Esophagus muscularis mucosa (tissue), 3 donors: ENCODE results near the gene MED22.
"Not testable (repeated sequence)": the region's sequence is repeated elsewhere in the genome, so short reads cannot be mapped to it uniquely, and the experiment has no call there.

Experiments
- CTCF ChIP-seq, 3 experiments: fragments of 200-600 bp in 2 of 3; fragments of 450-650 bp in 1 of 3; sonication (generic) in 2 of 3; IDR thresholded peaks; one replicate each; pipeline ENCODE4 v1.5.1; 2017 to 2019; ENCODE audit warnings: antibody characterized with exemption in 3 of 3, mild to moderate bottlenecking in 2 of 3, moderate library complexity in 1 of 3
- POLR2AphosphoS5 ChIP-seq, 2 donors: sonication (generic); formaldehyde crosslinking; IDR thresholded peaks; one replicate each; pipeline ENCODE4 v1.6.1; 2017; ENCODE audit warnings: antibody characterized with exemption in 2 of 2

- not testable (repeated sequence) for TF ChIP-seq CTCF, POLR2AphosphoS5 (IDR thresholded peaks at IDR 0.05)
Observed at GRCh38 chr9:133317551-133317950, 30.4 kb downstream of the MED22 start.
